ENCODE measurements around the gene SCIN.

DNA sequence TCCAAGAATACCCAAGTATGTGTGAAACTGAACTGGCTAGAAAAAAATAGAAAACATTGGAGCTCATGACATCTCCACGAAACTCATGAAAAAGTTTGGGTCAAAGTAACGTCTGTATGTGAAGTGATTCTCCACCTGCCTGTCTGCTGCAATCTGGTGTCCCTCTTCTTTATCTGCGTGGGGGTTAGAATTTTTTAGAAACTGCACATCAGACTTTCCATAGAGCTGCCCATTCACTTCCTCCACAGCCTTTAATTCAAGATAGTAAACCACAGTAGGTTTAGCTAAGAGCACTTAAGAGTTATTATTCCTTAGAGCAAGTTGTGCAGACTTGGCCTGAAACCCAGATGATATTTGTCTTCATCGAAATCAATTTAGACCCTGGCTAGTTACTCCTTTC lies 55.3 kb downstream of the SCIN start:
- TF ChIP-seq CTCF (IDR thresholded peaks at IDR 0.05) (no peak), POLR2A (IDR thresholded peaks at IDR 0.05) (no peak)
